Endothelial cell of hepatic sinusoid (primary cell): ENCODE results near the gene RRBP1.

Experiments
- in situ Hi-C: cut with HindIII; loops from 2 replicates; pipeline ENCODE4 v1.10.0; 2017; ENCODE audit warnings: low sequenced_read_pairs

The RRBP1 gene

GRCh38 chr20:17583126-17583525 is 98.9 kb downstream of the RRBP1 start:
- in situ Hi-C loops, result no loop called here

- in situ Hi-C loops, result no loop called here
These were observed 101.1 kb downstream of the RRBP1 start for GRCh38 chr20:17580895-17581294.

- in situ Hi-C loops, result no loop called here
These were observed 102.5 kb downstream of the RRBP1 start for GRCh38 chr20:17579369-17580039.

- in situ Hi-C loops, result no loop called here
These were observed 105.8 kb downstream of the RRBP1 start for GRCh38 chr20:17576215-17576614.

DNA sequence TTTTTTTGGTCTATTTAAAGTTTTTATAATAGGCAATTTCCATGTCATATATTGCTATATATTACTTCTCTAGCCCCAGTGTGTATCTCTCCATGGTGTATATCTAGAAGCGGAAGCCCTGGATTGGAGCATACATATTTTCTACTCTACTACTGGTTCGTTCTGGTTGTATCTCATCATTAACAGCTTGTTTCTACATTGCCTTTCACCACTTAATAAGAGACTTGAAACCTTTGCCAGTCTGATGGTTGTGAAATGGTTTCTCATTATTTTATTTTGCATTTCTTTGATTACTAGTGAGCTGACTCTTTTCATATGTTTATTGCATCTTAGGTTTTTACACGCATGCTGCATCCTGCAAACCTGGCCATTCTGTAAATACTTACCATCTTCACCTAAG is 108.6 kb downstream of the RRBP1 start:
- in situ Hi-C loops, result loop anchor here (5.0 kb wide), 2 partner anchors 41 to 66 kb away; partner anchors contain the start of gene BFSP1

- in situ Hi-C loops, result loop anchor here (5.0 kb wide), 2 partner anchors 40 to 65 kb away; partner anchors contain the start of gene BFSP1
These were observed 109.9 kb downstream of the RRBP1 start for GRCh38 chr20:17572034-17572638.

DNA sequence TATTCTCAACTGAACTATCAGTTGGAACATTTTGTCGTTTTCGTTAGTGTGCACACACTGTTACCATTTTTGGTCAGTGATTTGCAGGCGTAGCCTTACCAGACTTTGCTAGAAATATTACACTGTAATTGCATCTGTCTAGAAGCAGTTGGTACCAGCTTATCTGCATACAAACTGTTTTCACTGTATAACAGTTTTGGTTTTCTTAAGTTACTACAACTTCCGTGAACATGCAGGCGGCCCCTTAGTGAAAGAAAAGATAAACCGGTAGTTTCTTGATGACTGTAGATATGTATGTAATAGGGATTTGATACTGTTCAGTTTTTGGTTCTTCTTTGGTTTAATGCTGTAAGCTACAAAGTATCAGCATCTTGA is 110.9 kb downstream of the RRBP1 start:
- in situ Hi-C loops, result loop anchor here (5.0 kb wide), 2 partner anchors 39 to 64 kb away; partner anchors contain the start of gene BFSP1

- in situ Hi-C loops, result loop anchor here (5.0 kb wide), 2 partner anchors 38 to 63 kb away; partner anchors contain the start of gene BFSP1
These were observed 111.5 kb downstream of the RRBP1 start for GRCh38 chr20:17570347-17571152.

DNA sequence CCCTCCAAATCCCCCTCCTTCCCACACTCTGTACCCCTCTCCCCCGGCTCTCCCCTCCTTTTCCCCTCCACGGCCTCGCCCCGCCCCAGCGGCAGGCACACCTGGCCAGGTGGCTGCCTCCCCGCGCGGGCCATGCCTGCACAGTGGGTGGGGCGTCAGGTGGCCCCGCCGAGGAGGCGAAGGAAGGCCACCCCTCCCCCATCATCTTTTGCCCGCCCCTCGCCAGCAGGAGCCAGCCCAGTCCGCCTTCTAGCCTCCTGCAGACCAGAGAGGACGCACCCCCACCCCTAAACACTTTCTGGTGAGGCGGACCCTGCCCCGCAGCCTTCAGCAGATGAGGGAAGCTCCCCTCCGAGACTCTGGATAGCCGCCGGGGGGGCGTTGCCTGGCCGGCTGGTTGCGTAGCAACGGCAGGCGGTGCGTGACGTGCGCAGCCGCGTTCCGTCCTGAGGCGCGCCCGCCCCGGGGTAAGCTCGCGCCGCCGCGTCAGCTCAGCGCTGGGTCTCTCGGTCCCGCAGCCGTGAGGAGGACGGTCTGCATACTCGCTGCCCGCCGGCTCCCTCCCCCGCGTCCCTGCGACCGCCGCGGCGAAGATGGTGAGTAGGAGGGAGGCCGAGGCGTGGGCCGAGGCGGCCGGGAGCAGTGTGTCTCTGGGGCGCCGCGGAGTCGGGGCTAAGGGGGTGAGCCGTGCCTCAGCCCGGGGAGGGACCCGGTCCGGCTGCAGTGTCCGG is 112.3 kb downstream of the RRBP1 start, which contains the start of gene DSTN:
Gene DSTN (plus strand): TSS at position 460 of the 731 bp plus-strand sequence. CDS start 134 bp downstream, at position 594.
- in situ Hi-C loops, result loop anchor here (5.0 kb wide), 2 partner anchors 37 to 62 kb away; partner anchors contain the start of gene BFSP1

- in situ Hi-C loops, result no loop called here
These were observed 113.0 kb downstream of the RRBP1 start for GRCh38 chr20:17568972-17569521.

DNA sequence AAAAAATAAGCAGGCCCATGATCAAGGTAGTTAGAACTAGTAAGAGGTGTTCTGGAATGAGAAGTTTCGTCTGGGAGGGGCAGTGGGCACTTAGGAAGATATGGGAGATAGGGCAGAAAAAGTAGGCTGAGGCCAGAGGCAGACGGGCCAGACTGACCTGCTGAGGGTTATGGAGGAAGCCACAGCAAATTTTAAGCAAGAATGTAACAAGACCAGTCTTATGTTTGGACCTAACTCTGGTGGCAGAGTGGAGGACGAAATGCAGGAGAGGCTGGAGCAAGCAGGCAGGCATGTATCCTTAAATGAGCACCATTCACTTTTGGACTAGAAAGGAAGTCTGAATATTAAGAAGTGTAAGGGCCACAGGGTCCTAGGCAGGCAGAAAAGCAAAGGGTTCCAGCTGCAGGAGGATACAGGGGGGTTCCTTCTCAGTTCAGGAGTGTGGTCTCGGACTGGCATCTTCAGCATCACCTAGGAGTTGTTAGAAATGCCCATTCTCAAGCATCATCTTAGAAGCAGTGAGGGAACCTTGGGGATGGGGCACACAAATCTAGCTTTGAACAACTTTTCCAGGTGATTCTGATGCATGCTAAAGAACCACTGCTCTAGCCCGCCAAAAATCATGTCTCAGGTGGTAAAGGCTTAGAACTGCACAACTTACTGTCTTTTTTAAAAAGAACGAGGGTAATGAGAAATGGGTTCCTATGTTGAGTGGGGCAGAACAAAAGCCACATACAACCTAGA is 113.8 kb downstream of the RRBP1 start:
- in situ Hi-C loops, result no loop called here

- in situ Hi-C loops, result no loop called here
These were observed 115.7 kb downstream of the RRBP1 start for GRCh38 chr20:17566345-17566744.

DNA sequence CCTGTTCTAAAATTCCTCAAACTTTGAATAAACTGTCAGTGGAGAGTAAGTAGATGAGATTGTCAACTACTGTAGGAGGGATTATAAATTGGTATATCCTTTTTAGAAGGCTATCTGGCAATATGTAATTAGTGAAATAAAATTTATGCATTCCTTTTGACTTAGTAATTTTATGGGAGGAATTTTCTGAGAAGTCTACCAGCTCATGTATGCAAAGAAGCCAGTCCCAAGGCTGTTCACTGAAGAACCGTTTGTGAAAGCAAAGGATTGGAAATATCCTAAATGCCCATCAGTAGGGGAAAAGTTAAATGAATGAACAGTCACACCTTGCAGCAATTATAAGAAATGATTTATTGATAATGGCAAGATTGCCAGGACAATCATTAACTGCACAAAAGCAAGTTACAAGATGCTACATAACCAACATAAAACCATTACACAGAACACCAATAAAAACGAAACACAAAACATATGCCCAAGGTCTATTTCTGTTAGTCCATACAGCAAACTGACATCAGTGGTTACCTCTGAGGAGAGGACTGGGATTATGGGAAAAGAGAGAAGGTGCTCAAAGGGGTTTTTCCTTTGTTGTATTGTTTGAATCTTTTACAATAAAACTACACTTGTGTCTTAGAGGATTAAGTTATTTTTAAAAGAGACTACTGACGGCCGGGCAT is 116.7 kb downstream of the RRBP1 start:
- in situ Hi-C loops, result no loop called here
